ENCODE data around the gene OXNAD1.

DNA sequence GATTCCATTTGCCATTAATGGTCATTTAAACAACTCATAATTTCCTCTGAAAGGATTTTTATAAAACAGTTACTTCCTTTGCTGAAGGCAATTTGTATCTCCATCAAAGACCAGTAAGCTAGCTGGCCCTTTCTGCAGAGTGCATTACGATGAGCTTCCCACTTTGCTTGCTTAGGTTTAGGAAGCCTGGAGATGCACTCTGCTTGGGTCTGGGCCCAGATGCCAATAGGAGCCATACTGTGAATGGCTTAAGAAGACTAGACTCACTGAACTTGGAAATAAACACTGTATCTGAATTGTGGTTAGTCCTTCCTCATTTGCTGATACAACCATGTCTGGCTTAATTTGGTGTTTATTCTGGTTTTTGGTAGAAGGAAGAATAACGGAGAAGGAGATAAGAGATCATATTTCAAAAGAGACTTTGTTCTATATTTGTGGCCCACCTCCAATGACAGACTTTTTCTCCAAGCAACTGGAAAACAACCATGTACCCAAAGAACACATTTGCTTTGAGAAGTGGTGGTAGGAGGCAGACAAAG, 38.1 kb downstream of the OXNAD1 start:
- TF ChIP-seq, protein P1, sequence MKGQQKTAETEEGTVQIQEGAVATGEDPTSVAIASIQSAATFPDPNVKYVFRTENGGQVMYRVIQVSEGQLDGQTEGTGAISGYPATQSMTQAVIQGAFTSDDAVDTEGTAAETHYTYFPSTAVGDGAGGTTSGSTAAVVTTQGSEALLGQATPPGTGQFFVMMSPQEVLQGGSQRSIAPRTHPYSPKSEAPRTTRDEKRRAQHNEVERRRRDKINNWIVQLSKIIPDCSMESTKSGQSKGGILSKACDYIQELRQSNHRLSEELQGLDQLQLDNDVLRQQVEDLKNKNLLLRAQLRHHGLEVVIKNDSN (IDR thresholded peaks at IDR 0.05), result no peak
- TF ChIP-seq EP300 (IDR thresholded peaks at IDR 0.05; ENCODE audit: borderline replicate concordance) (no peak), EGR1 (IDR thresholded peaks at IDR 0.05) (no peak), FOXM1 (IDR thresholded peaks at IDR 0.05; ENCODE audit: borderline replicate concordance, low read depth) (no peak), YY1 (IDR thresholded peaks at IDR 0.05; ENCODE audit: low read depth) (no peak), CREB1 (IDR thresholded peaks at IDR 0.05; ENCODE audit: low read depth) (no peak), TEAD4 (IDR thresholded peaks at IDR 0.05) (no peak)
- TF ChIP-seq, protein P2, sequence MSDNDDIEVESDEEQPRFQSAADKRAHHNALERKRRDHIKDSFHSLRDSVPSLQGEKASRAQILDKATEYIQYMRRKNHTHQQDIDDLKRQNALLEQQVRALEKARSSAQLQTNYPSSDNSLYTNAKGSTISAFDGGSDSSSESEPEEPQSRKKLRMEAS (IDR thresholded peaks at IDR 0.05), result no peak

Measured in Ishikawa (cell line).